HK-2 (cell line): ENCODE measurements around the gene FANCE.

Experiments used
- DNase-seq: peaks from one replicate; pipeline ENCODE4 v3.0.0-alpha.2; 2018; ENCODE audit not compliant: unreplicated experiment

Gene FANCE, protein sequence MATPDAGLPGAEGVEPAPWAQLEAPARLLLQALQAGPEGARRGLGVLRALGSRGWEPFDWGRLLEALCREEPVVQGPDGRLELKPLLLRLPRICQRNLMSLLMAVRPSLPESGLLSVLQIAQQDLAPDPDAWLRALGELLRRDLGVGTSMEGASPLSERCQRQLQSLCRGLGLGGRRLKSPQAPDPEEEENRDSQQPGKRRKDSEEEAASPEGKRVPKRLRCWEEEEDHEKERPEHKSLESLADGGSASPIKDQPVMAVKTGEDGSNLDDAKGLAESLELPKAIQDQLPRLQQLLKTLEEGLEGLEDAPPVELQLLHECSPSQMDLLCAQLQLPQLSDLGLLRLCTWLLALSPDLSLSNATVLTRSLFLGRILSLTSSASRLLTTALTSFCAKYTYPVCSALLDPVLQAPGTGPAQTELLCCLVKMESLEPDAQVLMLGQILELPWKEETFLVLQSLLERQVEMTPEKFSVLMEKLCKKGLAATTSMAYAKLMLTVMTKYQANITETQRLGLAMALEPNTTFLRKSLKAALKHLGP

DNA sequence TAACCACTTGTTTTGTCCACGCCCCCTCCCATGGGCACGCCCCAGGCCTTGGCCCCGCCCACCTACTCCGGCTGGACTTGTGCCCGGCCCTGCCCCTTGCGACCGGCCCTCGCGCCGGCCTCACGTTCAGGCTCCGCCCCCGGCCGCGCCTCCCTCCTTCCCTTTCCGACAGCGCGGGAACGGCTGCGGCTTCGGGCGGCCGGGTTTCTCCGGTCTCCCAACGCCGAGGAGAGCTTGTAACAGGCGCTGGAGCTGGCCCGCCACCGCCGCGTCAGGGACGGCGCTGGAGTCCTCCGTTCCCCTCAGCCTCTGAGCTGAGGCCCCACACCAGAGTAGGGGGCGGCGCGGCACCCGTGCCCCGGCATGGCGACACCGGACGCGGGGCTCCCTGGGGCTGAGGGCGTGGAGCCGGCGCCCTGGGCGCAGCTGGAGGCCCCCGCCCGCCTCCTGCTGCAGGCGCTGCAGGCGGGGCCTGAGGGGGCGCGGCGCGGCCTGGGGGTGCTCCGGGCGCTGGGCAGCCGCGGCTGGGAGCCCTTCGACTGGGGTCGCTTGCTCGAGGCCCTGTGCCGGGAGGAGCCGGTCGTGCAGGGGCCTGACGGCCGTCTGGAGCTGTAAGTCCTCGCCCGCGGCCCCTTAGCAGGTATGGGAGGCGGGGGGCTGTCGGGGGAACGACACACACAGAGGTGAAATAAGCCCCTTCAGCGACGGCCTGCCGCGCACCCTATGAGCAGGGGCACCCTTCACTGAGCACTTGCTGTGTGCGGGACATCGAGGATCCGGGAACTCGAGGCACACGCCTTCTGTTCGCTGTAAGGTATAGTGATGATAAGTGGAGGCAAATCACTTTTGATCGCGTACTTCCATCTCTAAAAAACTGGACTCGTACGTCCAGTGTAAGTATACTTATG lies at the start of gene FANCE:
Gene FANCE, plus strand, starts transcription at position 156 of the 908 bp plus-strand sequence. Its CDS starts 208 bp downstream, at position 364.
- peak; percentile 92 for DNase-seq

DNA sequence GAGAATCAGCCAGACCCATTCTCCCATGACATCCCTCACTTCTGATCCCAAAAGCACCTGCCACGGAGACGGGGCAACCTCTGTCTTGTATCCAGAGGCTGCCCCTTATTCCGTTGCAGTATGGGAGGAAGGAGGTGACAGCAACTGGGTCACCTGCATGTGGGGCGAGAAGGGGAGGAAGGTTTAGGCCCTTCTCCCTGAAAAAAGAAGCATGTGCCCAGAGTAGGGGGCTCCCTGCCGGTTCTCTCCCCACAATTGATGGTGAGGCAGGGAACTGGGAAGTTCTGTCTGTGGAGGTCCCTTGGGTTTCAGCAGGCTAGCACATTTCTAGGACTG lies 49.3 kb upstream of the FANCE start:
- no peak for DNase-seq

DNA sequence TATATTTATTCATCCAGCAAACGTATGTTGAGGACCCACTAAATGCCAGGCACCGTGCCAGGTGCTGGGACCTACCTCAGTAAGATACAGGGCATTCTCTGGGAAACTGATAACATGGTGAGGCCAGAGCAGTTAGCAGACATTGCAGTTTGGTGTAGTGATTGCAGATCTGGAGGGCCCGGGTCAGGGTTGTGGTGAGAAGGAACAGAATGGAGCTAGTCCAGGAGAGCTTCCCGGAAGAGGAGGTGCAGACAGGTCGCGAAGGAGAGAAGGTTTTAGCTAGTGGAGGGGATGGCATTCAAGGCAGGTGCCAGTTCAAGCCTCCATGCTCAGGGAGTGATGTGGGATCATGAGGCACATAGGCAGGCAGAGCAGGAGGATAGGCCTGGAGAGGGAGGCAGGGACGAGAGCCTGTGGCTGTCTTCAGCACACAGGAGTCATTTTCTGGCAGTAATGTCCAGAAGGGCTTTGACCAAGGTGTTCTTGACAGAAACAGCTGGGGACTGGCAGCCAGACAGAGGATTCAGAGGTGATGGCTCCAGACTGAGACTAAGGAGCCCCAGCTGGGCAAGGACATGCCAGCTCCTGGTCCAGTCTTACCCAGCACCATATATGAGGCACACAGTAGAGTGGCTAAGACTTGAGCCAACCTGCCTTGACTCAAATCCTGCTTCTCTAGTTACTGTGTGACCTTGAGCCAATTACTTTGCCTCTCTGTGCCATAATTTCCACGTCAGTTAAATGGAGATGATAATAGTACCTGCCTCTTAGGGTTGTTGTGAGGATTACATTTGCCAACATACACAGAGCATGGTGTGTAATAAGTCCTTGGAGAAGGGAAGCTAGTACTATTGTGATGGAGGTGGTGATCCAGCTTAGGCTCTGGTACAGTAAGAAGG lies 48.3 kb upstream of the FANCE start:
- DNase-seq = no peak

DNA sequence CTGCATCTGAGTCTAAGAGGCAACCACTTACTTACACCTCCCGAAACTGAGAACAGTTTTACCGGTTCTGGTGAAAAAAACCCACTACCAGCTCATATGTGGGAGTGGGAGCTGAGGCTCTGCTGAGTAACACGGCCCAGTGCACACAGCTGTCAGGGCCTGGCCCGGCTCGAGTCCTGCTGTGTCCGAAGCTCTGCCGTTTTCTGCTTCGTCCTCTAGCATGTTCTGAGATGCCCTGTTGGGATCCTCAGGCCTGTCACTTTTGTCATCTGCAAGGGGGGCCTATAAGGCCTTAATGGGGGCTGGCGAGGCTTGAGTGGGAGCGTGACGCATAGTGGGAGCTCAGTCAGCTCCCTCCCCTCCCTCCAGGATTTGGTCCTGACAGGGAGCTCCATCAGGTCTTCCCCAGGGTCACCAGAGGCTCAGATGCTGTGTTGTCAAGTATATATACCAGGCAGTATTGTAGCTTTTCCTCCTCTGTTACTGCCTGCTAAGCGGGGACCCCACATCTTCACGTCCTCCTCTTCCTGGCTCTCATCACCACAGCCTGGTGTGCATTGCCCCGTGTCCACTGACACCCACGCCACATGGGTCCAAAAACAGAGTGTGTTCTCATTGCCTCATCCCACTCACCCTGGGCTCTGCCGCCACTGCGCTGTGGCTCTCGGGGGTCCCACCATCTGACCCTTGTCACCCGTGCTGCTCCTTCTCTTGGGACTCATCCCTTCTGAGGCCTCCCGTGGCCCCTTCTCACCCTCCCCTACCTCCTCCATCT lies 45.2 kb upstream of the FANCE start:
- DNase-seq = no peak

DNA sequence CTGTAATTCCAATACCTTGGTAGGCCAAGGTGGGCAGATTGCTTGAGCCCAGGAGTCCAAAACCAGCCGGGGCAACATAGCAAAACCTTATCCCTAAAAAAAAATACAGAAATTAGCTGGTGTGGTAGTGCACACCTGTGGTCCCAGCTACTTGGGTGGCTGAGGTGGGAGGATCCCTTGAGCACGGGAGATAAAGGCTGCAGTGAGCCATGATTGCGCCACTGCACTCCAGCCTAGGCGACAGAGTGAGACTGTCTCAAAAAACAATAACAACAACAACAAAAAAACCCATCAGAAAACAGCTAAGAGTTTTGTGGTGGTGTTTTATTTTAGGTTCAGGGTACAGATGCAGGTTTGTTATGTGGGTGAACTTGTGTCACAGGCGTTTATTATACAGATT lies 42.9 kb upstream of the FANCE start:
- DNase-seq = no peak

DNA sequence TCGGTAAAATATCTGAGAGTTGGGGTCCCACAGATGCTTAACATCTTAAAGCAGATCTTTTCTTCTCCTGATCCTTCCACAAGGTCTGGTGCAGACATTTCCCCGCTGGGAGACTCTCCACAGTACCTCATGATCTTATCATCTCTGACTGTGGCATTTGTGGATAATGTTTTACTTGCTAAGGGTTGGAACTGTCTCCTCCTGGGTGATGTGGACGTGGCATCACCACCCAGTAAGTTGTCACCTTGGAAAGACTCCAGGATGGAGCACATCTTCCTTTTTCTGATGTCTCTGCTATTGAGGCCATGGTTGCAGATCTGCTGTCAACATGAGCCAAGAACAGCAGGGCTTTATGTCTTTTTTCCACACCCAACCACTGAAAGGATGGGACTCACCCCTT lies 42.0 kb upstream of the FANCE start:
- DNase-seq = no peak

DNA sequence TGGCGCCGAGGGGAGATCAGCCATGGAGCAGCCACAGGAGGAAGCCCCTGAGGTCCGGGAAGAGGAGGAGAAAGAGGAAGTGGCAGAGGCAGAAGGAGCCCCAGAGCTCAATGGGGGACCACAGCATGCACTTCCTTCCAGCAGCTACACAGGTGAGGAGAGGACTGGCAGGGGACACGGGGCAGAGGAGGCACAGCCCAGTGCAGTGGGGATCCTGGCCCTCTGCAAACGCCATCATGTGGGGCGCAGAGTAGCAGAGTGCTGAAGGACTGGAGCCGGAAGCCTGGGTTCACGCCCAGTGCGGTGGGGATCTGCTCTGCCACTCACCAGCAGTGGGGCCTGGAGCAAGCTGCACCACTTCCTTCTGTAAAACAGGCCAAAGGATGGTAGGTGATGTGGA lies 41.1 kb upstream of the FANCE start:
- no peak for DNase-seq

DNA sequence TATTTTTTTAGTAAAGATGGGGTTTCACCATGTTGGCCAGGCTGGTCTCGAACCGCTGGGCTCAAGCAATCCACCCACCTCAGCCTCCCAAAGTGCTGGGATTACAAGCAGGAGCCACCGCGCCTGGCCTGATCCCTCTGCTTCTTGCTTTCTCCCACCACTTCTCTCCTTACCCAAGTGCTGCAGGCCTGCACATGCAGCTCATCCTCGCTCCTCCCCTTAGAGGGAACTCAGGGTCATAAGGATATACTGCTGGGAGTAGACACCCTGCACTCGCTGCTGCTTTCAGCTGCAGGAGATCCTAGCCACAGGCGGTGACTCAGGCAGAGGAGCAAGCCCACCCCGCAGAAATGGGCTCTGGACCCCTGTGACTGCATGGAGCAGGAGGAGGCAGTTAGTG lies 40.0 kb upstream of the FANCE start:
- DNase-seq = no peak

DNA sequence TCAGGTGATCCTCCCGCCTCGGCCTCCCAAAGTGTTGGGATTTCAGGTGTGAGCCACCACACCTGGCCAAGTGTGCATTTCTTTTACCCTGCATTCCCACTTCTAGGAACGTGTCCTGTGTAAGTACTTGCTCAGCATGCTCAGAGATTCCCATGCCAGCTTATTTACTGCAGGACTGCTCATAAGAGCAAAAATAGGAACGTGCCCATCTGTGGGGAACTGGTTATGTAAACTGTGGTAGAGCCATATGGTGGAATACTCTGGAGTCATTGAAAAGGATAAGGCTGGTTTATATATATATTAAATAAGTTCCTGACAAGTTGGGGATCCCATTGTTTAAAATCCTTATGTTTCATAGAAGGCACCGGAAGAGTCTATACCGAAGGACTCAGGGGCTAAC lies 38.2 kb upstream of the FANCE start:
- no peak for DNase-seq

DNA sequence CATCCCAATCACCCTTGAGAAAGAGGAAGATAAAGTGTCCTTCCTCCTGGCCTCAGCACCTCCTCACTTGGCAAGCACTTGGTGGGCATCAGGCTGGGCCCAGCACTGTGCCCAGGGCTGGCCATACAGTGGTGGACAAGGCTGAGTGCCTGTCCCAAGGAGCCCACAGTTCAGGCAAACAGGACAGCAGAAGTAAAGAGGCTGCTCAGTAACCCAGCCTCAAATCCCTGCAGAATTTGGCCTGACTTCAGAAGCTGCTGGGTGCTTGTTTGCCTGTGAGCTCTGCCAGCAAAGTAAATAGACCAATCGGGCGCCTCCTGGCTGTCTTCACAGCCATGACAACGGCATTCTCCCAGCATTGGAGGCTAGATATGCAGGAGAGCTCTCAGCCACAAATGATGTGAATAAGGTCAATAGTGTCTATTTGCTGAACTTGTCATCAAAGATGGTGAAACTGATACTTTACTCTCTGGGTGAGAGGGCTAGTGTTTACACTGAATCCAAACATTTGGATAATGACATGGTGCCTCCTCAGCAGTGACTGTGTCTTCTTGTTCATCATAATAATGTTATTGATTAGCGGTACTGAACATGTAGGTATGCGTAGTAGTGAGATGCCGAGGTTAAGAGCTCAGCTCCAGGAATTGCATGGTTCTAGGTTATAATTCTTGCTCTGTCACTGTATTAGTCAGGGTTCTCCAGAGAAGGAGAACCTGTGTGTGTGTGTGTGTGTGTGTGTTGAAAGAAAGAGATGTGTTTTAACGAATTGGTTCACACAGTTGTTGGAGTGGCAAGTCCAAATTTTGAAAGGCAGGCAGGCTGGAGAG lies 36.9 kb upstream of the FANCE start:
- DNase-seq = no peak

DNA sequence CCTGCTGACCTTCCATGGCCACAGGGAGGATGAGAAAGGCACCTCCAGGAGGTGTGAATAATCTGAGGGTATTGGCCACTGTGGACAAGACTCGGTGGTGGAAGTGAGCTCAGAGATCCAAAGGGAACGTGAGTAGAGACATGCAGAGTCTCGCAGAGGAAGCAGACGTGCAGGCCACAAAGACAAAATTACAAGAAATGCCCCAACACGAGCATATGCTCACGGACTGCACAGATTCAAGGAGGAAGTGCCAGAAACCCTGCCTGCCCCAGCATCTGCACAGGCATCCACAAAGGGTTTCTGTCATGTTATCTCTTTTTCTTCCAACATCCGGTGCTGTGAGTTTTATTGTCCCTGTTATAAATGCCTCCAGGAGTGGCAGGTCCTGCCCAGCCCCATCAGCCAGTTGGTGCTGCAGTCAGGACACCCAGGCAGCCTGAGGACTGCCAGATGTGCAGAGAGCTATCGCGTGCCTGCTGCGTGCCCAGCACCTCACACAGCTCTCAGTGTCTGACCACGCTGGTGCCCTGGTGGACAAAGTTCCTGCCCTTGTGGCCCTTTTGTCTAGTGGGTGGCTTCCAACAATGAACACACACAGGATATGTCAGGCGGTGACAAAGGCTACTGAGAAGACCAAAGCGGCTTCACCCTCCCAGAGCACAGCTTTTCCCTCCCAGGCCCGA lies 34.0 kb upstream of the FANCE start:
- DNase-seq = no peak

DNA sequence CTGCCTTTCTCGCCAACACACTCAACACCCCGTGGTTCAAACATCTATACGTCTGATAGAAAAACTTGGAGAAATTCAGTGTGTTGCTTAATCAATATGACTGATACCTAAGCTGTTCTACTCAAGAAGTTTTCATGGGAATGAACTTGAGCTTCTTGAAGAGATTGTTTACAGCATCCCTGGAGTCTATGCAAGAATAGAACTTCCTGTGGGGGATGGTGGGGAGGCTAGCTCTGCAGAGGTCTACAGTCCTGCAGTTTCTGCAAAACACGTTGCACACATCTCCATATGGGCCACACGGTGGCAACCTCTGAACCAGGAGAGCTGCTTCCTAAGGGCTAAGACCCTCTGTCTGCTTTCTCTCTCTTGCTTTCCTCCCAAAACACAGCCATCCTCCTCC lies 32.7 kb upstream of the FANCE start:
- DNase-seq = no peak

DNA sequence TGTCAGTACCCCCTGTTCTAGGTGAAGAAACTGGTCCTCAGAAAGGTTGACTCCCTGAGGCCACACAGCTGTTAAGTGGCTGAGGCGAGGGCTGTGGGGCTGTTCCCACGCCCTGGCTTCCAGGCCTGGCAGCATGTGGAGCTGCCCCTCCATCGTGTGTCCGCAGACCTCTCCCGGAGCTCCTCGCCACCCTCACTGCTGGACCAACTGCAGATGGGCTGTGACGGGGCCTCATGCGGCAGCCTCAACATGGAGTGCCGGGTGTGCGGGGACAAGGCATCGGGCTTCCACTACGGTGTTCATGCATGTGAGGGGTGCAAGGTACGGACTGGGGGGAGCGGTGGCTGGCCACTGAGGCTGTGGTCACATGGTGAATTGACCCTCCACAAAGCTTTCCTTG lies 32.2 kb upstream of the FANCE start:
- DNase-seq = no peak

DNA sequence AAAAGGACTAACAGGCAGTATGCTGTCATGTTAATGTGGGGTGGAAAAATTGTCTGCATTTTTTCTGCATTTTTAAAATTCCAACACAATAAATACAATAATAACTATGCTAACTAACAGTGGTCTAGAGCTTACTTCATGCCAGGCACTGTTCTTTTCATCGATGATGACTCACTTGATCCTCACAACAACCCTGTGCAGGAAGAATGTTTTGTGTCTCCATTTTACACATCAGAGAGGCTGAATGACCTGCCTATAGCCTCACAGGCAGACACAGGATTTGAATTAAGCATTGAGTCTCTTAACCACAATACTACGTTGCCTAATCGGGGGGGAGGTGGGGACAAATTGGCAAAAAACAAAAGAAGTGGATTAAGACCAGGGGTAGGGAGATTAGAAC lies 26.9 kb upstream of the FANCE start:
- DNase-seq = no peak

DNA sequence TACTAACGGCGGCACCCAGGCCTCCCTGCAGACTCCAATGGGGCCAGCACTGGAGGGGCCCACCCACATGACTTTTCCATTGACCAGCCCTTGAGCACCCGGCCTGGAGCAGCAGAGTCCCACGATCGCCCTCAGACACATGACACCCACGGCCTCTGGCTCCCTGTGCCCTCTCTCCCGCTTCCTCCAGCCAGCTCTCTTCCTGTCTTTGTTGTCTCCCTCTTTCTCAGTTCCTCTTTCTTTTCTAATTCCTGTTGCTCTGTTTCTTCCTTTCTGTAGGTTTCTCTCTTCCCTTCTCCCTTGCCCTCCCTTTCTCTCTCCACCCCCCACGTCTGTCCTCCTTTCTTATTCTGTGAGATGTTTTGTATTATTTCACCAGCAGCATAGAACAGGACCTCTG lies 26.1 kb upstream of the FANCE start:
- no peak for DNase-seq

DNA sequence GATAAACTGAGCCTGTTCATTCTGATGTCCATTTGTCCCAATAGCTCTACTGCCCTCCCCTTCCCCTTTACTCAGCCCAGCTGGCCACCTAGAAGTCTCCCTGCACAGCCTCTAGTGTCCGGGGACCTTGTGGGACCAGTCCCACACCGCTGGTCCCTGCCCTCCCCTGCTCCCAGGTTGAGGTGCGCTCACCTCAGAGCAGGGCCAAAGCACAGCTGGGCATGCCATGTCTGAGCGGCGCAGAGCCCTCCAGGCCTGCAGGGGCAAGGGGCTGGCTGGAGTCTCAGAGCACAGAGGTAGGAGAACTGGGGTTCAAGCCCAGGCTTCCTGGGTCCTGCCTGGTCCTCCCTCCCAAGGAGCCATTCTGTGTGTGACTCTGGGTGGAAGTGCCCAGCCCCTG lies 24.7 kb upstream of the FANCE start:
- DNase-seq = no peak

DNA sequence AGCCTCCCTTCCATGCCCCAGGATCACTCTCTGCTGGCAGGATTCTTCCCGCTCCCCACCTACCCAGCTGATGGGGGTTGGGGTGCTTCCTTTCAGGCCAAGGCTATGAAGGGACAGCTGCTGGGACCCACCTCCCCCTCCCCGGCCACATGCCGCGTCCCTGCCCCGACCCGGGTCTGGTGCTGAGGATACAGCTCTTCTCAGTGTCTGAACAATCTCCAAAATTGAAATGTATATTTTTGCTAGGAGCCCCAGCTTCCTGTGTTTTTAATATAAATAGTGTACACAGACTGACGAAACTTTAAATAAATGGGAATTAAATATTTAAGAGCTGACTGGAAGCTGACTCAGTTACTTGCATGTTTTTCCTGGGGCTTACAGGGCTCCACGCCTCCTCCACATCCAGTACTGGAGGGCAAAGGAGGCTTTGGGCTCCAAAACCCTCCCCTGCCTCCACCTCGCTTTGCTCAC lies 24.3 kb upstream of the FANCE start:
- DNase-seq = no peak

DNA sequence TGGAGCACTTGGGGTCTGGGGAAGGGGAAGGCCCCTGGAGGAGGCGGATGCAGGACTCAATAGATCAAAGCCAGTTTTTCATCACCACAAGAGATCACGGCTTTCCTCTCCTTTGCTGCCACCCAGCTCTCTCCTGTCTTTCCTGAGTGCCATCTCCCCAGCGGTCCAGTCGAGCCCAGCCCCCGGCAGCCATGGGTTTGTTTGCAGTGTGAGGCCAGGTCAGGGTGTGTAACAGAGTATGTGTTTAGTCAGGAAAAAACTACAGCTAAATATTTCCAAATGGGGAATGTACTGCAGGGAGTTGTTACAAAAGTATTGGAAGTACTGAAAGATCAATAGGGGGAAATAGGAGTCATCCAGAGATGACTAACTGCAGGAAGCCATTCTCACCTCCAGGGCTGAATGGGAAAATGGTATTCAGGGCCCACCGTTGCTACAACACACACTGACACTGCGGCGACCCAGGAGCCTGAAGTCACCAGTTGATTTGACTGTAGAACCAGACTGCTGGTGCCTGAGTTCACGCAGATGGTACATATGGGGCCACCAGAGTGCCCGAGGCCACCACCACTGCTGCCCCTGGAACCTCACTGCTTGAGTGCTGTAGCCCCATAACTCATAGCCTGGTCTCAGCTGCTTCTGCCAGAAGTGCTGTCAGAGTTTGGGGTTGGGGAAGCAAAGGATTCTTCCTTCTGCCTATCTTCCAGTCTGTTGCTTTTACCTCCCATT lies 23.6 kb upstream of the FANCE start:
- no peak for DNase-seq

DNA sequence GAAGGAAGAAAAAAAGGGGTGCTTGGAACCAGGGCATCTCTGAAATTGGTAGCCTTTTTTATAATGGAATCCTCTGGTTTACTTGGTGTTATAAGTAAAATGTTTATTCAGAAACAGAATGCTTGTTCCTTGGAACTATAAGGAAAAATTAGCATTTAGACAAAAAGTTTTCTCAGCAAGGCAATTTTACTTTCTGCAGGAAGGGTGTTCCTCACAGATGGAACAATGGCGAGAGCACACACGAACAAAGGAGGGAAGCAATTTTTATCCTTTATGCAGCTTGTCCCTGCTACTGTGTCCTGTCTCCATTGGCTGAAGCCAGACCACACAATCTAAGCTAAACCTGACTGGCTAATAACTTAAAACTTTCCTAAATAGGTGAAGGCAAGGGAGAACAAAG lies 22.7 kb upstream of the FANCE start:
- no peak for DNase-seq
